ENCODE data around the gene RGS3.
"Not testable (repeated sequence)": the region's sequence is repeated elsewhere in the genome, so short reads cannot be mapped to it uniquely, and the experiment has no call there.

The RGS3 gene

DNA sequence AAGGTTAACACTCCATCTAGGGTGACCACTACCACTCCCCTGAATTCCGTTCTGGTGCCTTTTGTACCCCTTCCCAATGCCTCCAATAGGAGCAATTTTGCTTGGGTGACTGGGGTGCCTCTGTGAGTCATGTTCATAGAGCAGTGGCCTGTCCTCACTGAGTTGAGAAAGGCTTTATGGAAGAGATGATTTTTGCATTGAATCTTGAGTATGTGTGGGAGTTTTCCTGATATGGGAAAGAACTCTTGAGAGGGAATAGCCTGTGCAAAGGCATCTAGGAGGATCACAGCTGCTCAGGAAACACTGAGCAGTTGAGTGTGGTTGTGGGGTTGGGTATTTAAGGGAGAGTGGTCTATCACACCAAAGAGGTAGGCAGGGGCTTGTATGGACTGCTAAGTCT, 36.8 kb upstream of the RGS3 start:
- no peaks in the 10 kb centered on the region for H3K27me3 ChIP-seq (replicated peaks; ENCODE audit: control insufficient read depth, insufficient read depth, low read length)
- H3K36me3 ChIP-seq (ENCODE audit: control insufficient read depth, insufficient read depth, low read length) = no peaks in the 10 kb centered on the region
- DNase-seq (ENCODE audit: extremely low read depth, insufficient read length) = no peak
- no peak for TF ChIP-seq CTCF (IDR thresholded peaks at IDR 0.05; ENCODE audit: insufficient read depth, low read length, poor library complexity, severe bottlenecking)
- no peak overlapping the region for H3K4me3 ChIP-seq (replicated peaks; ENCODE audit: low read depth, low read length)

DNA sequence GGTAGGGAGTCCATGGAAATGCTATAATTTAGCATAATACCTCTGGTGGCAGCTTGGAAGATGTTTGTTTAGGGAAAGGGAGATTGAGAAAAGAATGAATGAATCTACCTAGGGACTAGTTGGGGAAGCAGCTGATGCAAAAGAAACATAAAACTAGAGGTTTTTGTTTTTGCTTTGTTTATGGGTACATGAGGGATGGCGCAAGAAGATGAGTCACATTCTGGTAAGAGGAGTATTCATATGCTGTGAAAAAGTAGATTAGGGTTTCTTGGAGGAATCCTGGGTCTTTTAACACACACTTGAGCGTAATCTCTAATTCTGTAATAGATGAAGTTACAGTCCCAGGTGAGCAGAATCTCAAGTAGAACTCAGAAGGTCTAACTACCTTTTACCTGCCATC, 35.9 kb upstream of the RGS3 start:
- no peak for DNase-seq (ENCODE audit: extremely low read depth, insufficient read length)
- Histone ChIP-seq H3K4me3 (replicated peaks; ENCODE audit: low read depth, low read length) (no peak overlapping the region), H3K36me3 (ENCODE audit: control insufficient read depth, insufficient read depth, low read length) (no peaks in the 10 kb centered on the region), H3K27me3 (replicated peaks; ENCODE audit: control insufficient read depth, insufficient read depth, low read length) (no peaks in the 10 kb centered on the region)
- TF ChIP-seq CTCF (IDR thresholded peaks at IDR 0.05; ENCODE audit: insufficient read depth, low read length, poor library complexity, severe bottlenecking) = no peak

GRCh38 chr9:113428062-113428615, 35.4 kb upstream of the RGS3 start:
- Histone ChIP-seq H3K36me3 (ENCODE audit: control insufficient read depth, insufficient read depth, low read length) (no peaks in the 10 kb centered on the region), H3K27me3 (replicated peaks; ENCODE audit: control insufficient read depth, insufficient read depth, low read length) (no peaks in the 10 kb centered on the region), H3K4me3 (replicated peaks; ENCODE audit: low read depth, low read length) (no peak overlapping the region)
- no peak for TF ChIP-seq CTCF (IDR thresholded peaks at IDR 0.05; ENCODE audit: insufficient read depth, low read length, poor library complexity, severe bottlenecking)
- DNase-seq (ENCODE audit: extremely low read depth, insufficient read length) = no peak

DNA sequence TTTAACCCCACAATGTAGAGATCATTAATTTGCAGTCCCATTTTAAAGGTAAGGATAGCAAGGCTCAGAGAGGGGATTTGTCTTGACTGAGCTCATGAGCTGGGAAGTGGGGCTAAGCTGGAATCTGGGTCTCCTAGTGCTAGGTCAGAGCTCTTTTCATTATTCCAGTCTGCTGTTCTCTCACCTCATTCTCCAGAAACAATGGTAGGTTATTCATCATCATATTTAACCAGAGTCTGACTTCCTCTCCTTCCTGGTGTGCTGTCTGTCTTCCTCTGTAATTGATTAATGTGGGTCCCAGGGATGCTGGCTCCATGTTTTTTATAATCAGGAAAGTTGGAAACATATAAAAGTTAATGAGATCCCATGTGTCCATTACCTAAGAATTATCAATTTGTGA, 32.3 kb upstream of the RGS3 start:
- no peak for DNase-seq (ENCODE audit: extremely low read depth, insufficient read length)
- TF ChIP-seq CTCF (IDR thresholded peaks at IDR 0.05; ENCODE audit: insufficient read depth, low read length, poor library complexity, severe bottlenecking) = no peak
- no peaks in the 10 kb centered on the region for H3K36me3 ChIP-seq (ENCODE audit: control insufficient read depth, insufficient read depth, low read length)
- H3K4me3 ChIP-seq (replicated peaks; ENCODE audit: low read depth, low read length) = no peak overlapping the region
- no peaks in the 10 kb centered on the region for H3K27me3 ChIP-seq (replicated peaks; ENCODE audit: control insufficient read depth, insufficient read depth, low read length)

GRCh38 chr9:113436728-113437515, 26.6 kb upstream of the RGS3 start:
- H3K4me3 ChIP-seq (replicated peaks; ENCODE audit: low read depth, low read length) = no peak overlapping the region
- no peaks in the 10 kb centered on the region for H3K36me3 ChIP-seq (ENCODE audit: control insufficient read depth, insufficient read depth, low read length)
- no peak for DNase-seq (ENCODE audit: extremely low read depth, insufficient read length)
- TF ChIP-seq CTCF (IDR thresholded peaks at IDR 0.05; ENCODE audit: insufficient read depth, low read length, poor library complexity, severe bottlenecking) = no peak
- H3K27me3 ChIP-seq (replicated peaks; ENCODE audit: control insufficient read depth, insufficient read depth, low read length) = no peaks in the 10 kb centered on the region

DNA sequence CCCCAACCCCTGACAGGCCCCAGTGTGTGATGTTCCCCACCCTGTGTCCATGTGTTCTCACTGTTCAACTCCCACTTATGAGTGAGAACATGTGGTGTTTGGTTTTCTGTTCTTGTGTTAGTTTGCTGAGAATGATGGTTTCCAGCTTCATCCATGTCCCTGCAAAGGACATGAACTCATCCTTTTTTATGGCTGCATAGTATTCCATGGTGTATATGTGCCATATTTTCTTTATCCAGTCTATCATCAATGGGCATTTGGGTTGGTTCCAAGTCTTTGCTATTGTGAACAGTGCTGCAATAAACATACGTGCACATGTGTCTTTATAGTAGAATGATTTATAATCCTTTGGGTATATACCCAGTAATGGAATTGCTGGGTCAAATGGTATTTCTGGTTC, 25.8 kb upstream of the RGS3 start:
- H3K4me3 ChIP-seq (replicated peaks; ENCODE audit: low read depth, low read length); DNase-seq (ENCODE audit: extremely low read depth, insufficient read length): not testable (repeated sequence)

More for the DNA sequence above, 25.8 kb upstream of the RGS3 start:
- H3K27me3 ChIP-seq (replicated peaks; ENCODE audit: control insufficient read depth, insufficient read depth, low read length); H3K36me3 ChIP-seq (ENCODE audit: control insufficient read depth, insufficient read depth, low read length): not testable (repeated sequence)

Measured in GM06990 (cell line).